Kidney epithelial cell (primary cell): Measurements from ENCODE around the gene DMAC2L. TPM values are rescaled to one million over a fixed set of nuclear protein-coding genes. Genes with fewer than 3 reads are reported as not detected.
"Not testable (repeated sequence)": the region's sequence is repeated elsewhere in the genome, so short reads cannot be mapped to it uniquely, and the experiment has no call there.

Experiments
- DNase-seq: peaks from one replicate; pipeline ENCODE4 v3.0.0-alpha.2; 2010; ENCODE audit warnings: low read depth
- H3K27me3 ChIP-seq: 2 replicates; pipeline ENCODE4 v1.6.0; 2011; ENCODE audit warnings: low read length; ENCODE audit not compliant: control insufficient read depth, insufficient read depth
- H3K36me3 ChIP-seq: 2 replicates; pipeline ENCODE4 v1.5.1; 2011; ENCODE audit warnings: low read length; ENCODE audit not compliant: control insufficient read depth, insufficient read depth
- H3K4me3 ChIP-seq: 2 replicates; pipeline ENCODE4 v1.5.1; 2011; ENCODE audit warnings: low read depth, mild to moderate bottlenecking, control low read depth, low read length
- total RNA-seq: library from RNA; depleted of rRNA; stranded (reverse); fragments of >200 nt; gene quantifications from 2 replicates; pipeline ENCODE4 v1.2.3, GENCODE V29; 2015
- TF ChIP-seq, protein P1 (sequence below): IDR thresholded peaks from 2 replicates; pipeline ENCODE4 v1.5.1; 2011; ENCODE audit warnings: mild to moderate bottlenecking, moderate library complexity, low read length, control low read depth, inconsistent platforms; ENCODE audit not compliant: insufficient read depth, poor library complexity, severe bottlenecking

DMAC2L gene
- total RNA-seq, 1 donor from 2014 or later: 27.5 TPM

DNA sequence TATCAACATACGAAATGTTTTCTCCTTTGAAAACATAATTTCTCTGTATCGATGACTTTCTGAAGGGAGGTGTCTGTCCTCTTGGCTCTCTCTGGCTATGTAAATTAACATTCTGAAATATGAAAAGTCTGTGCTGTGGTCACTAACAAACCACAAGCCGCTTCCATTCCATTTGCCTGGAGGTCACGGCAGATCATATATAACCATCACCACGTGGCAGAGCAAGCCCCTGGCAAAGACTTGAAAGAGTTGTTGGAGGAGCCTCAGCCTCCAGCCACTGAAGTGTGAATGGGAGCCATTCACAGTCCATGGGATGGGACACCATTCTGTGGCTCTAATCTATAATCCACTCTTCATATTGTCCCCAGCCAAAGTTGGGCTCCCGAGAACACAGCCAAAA is 45.0 kb downstream of the DMAC2L start:
- Histone ChIP-seq H3K36me3 (no peaks in the 10 kb centered on the region), H3K4me3 (no peak overlapping the region), H3K27me3 (no peaks in the 10 kb centered on the region)
- TF ChIP-seq, protein P1, sequence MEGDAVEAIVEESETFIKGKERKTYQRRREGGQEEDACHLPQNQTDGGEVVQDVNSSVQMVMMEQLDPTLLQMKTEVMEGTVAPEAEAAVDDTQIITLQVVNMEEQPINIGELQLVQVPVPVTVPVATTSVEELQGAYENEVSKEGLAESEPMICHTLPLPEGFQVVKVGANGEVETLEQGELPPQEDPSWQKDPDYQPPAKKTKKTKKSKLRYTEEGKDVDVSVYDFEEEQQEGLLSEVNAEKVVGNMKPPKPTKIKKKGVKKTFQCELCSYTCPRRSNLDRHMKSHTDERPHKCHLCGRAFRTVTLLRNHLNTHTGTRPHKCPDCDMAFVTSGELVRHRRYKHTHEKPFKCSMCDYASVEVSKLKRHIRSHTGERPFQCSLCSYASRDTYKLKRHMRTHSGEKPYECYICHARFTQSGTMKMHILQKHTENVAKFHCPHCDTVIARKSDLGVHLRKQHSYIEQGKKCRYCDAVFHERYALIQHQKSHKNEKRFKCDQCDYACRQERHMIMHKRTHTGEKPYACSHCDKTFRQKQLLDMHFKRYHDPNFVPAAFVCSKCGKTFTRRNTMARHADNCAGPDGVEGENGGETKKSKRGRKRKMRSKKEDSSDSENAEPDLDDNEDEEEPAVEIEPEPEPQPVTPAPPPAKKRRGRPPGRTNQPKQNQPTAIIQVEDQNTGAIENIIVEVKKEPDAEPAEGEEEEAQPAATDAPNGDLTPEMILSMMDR: no peak
- DNase-seq: no peak

GRCh38 chr14:50357753-50358395 is 45.8 kb downstream of the DMAC2L start:
- TF ChIP-seq, protein P1: no peak
- no peak for DNase-seq
- Histone ChIP-seq H3K27me3 (no peaks in the 10 kb centered on the region), H3K36me3 (no peaks in the 10 kb centered on the region), H3K4me3 (no peak overlapping the region)

GRCh38 chr14:50359631-50360030 is 47.5 kb downstream of the DMAC2L start:
- Histone ChIP-seq H3K36me3 (no peaks in the 10 kb centered on the region), H3K4me3 (no peak overlapping the region), H3K27me3 (no peaks in the 10 kb centered on the region)
- DNase-seq: no peak
- TF ChIP-seq, protein P1: no peak

DNA sequence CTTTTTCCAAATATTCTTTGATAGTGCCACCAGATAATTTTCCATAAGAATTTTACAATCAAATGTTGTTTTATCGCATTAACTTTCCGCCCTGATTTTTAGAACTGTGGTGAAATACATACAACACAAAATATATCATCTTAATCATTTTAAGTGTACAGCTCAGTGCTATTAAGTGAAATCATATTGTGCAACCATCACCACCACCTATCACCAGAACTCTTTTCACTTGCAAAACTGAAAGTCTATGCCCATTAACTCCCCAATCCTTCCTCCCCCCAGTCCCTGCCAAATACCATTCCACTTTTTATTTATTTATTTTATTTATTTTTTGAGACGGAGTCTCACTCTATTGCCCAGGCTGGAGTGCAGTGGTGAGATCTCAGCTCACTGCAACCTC is 48.0 kb downstream of the DMAC2L start:
- TF ChIP-seq, protein P1: no peak
- Histone ChIP-seq H3K36me3 (no peaks in the 10 kb centered on the region), H3K4me3 (no peak overlapping the region), H3K27me3 (no peaks in the 10 kb centered on the region)
- DNase-seq: no peak

DNA sequence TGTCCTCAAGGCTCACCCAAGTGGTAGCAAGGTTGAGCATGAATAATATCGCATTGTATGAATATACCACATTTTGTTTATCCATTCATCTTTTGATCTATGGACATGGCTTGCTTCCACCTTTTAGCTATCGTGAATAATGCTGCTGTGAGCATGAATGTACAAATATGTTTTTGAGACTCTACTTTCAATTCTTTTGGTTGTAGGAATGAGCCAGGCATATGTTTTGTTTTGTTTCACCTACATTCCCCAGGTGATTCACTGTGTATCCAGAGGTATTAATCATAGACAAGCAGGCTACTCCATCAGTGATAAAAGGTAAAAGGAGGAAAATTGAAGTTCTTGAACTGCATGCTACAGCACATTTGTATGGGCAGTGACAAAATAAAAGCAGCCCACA is 48.7 kb downstream of the DMAC2L start:
- no peaks in the 10 kb centered on the region for H3K36me3 ChIP-seq
- no peaks in the 10 kb centered on the region for H3K27me3 ChIP-seq
- DNase-seq: no peak
- H3K4me3 ChIP-seq: no peak overlapping the region
- TF ChIP-seq, protein P1: no peak

GRCh38 chr14:50361473-50362403 is 49.6 kb downstream of the DMAC2L start:
- H3K4me3 ChIP-seq, DNase-seq, H3K36me3 ChIP-seq, H3K27me3 ChIP-seq: not testable (repeated sequence)
